ENCODE measurements around the gene RHBDL3.
"Not testable (repeated sequence)": the region's sequence is repeated elsewhere in the genome, so short reads cannot be mapped to it uniquely, and the experiment has no call there.

The RHBDL3 gene

DNA sequence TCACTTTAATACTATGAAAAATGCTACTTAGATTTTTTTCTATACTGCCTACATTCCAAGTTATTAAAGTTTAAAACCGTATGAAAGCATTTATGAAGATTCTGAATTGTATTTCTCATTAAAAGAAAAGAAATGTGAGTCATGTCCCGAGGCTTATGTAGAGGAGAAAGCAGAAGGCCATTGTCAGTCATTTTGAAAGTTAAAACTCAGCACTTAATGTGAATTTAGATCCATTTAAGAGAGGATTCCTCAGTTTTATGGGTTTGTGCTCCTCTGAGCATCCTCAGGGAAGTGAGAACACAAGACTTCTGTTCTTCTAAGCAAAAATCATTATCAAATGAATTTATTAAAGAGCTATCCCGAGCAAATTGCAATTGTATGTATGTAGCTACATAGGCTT is 64.5 kb downstream of the RHBDL3 start:
- no peak for DNase-seq

GRCh38 chr17:32331243-32332040 is 65.8 kb downstream of the RHBDL3 start:
- no peak for DNase-seq

DNA sequence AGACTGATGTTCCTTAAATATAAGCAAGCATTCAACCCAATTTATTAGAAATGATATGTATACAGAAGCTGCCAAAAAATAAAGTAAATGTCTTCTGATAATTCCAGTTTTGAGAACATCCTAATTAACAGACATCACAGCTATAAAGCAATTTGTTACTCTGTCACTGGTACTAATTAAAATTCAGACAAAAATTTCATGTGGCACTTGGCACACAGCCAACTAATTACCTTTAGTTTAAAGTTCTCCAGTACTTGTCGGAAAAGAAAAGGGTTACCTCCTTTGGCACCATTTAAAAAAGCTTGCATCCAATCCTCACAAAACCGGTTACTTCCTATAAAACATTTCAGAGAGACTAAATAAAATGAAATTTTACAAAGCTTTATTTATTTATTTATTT is 67.6 kb downstream of the RHBDL3 start:
- no peak for DNase-seq

GRCh38 chr17:32335046-32335445 is 69.4 kb downstream of the RHBDL3 start:
- no peak for DNase-seq

- no peak for DNase-seq
These were observed 70.1 kb downstream of the RHBDL3 start for GRCh38 chr17:32335687-32336086.

GRCh38 chr17:32341141-32341856 is 75.7 kb downstream of the RHBDL3 start:
- DNase-seq = no peak

DNA sequence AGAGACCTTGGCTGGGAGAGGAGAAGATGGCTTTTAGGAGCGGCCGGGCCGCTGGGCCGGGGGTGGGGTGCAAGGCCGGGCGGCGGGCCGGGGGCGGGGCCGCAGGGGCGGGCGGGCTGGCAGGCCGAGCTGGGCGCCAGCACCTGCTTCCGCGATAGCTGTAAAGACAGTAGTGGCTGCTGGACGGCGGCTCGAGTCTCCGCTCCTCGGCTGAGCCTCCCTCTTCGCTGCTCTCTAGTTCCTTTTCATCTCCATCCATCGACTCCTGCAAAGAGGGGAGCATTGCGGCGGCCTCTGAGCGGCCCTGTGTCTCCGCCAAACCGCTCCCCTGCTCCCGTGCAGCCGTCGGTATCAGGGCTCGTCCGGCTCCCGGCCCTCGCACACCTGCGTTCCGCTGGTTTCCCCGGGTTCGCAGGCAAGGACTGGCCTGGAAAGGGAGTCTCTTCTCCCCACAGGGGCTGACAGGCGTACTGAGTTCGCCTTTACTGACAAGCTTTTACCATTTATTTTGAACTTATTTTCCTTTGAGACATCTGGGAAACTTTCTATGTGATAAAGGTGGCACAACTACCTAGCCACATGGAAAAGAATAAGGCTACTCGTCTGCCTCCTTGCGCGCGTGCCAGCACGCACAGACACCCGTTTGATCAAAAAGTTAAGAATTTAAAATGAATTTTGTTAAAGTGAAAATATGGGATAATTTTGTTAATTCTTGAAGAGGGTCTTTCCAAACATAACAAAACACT is 76.4 kb downstream of the RHBDL3 start, which contains the start of gene C17orf75:
Gene C17orf75 (minus strand): TSS at position 317 of the 746 bp plus-strand sequence. CDS start 34 bp downstream, at position 283.
- peak; percentile 63 for DNase-seq

- no peak for DNase-seq
These were observed 77.1 kb downstream of the RHBDL3 start for GRCh38 chr17:32342603-32343325.

DNA sequence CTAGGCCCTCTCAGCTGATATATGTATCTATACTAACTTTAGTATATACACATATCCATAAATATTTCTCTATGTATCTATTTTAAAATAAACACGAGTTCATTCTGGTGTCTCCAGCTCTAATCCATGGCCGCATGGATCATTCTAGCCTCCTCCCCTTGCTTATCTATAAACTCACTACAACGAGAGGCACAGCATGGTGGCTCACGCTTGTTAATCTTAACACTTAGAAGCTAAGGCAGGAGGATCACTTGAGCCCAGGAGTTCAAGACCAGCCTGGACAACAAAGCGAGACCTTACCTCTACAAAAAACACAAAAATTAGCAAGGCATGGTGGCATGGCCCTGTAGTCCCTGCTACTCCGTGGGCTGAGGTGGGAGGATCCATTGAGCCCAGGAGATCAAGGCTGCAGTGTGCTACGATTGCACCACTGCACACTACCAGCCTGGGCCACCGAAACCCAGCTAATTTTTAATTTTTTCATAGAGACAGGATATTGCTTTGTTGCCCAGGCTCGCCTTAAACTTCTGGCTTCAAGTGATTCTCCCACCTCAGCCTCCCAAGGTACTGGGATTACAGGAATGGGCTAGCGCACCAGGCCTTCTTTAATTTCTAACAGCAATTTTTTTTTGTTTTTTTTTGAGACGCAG is 80.4 kb downstream of the RHBDL3 start:
- no peak for DNase-seq

- DNase-seq = no peak
These were observed 82.8 kb downstream of the RHBDL3 start for GRCh38 chr17:32348483-32348800.

DNA sequence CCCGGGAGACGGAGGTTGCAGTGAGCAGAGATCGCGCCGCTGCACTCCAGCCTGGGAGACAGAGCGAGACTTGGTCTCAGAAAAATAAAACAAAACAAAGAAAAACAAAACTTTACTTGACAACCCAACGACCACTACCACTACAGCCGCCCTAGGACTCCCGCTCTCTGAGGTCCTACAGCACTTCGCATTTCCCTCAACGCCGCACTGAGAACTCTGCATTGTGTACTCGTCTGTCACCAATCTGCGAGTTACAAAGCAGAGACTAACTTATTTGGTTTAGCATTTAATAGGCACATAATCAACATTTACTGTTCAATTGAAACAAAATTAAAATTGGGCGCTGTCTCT is 83.8 kb downstream of the RHBDL3 start:
- no peak for DNase-seq

DNA sequence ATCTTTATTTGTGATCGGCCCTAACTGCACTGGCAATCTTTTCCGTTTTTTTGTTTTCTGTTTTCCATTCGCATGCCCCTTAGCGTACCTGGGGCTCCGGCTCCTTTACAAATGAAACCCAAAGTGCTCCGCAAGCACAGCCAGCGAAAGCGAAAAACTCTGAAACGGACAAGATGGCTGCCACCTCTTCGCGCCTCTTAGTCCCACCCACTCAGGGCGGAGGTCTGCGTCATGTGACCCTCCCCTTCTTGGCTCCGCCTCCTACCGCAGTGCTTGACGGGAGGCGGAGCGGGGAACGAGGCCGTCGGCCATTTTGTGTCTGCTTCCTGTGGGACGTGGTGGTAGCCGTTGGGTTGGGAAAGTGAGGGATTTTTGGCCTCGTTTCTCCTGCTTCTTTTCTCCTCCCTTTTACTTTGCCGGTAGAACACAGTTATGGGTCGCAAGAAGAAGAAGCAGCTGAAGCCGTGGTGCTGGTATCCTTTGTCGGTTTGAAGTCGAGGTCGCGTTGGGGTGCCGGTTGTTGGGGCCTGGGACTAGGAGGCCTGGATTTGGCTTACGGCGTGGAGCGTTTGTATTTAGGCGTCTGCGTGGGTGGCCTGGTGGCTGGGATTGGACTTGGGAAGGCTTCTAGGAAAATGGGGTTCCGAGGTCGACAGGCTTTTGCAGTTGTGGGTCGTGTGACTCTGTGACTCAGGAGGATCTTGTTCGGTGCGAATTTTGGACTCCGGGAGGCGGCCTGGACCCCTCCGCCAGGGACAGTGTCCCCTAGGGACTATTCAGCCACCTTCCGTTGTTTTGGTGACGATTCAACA is 84.4 kb downstream of the RHBDL3 start, which contains the start of gene ZNF207:
Gene ZNF207 (plus strand): TSS at position 304 of the 812 bp plus-strand sequence. CDS start 129 bp downstream, at position 433.
- DNase-seq = peak; percentile 91

- DNase-seq = no peak
These were observed 85.2 kb downstream of the RHBDL3 start for GRCh38 chr17:32350666-32351418.

- DNase-seq = not testable (repeated sequence)
These were observed 87.1 kb downstream of the RHBDL3 start for GRCh38 chr17:32352734-32353133.

DNA sequence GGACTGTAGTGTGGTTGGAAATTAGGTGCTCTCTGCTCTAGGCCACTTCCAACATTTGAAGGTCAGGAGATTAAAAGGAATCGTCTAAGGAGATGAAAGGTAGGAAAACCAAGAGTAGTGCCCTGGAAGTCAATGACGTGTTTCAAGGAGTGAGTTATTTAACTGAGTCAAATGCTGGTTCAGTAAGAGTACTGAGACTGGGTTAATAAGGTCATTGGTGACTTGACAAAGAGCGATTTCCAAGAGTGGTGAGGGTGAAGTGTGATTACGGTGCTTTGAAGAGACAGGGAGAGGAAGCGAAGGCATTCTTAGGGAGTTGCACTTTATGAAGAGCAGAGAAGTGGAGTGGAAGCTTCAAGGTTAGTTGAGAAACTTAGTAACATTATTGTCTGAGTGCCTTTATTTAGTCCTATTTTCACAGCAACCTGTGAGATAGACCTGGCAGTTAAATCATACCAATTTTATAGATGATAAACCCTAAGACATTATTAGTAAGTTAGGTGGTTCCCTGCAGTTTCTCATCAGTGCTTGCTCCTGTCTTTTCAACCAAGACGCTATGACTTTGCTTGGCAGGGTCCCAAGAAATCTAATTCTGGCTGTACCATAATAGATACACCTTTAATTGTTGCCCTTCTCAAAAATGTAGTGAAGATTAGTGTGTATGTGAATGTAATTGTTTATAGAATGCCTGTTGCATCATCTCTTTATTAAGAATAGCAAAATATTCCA is 90.2 kb downstream of the RHBDL3 start:
- DNase-seq = no peak

GRCh38 chr17:32356378-32356743 is 90.7 kb downstream of the RHBDL3 start:
- no peak for DNase-seq

DNA sequence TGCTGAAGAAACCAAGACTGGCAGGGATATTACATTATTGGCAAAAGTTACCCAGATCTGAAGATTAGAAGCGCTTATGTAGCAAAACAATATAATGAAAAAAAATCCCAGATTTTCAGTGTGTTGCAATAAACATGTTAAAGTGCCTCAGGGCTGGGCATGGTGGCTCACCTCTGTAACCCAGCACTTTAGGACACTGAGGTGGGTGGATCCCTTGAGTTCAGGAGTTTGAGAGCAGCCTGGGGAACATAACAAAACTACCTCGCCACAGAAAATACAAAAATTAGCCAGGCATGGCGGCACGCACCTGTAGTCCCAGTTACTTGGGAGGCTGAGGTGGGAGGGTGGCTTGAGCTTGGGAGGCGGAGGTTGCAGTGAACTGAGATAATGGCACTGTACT is 91.1 kb downstream of the RHBDL3 start:
- no peak for DNase-seq

DNA sequence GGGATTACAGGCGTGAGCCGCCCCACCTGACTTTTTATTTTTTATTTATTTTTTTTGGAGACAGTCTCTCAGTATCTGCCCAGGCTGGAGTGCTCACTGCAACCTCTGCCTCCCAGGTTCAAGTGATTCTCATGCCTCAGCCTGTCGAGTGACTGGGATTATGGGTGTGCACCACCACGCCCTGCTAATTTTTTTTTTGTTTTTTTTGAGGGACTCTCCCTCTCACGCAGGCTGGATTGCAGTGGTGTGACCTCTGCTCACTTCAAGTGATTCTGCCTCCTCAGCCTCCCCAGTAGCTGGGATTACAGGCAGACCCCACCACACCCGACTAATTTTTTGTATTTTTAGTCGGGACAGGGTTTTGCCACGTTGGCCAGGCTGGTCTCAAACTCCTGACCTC is 92.0 kb downstream of the RHBDL3 start:
- no peak for DNase-seq

DNA sequence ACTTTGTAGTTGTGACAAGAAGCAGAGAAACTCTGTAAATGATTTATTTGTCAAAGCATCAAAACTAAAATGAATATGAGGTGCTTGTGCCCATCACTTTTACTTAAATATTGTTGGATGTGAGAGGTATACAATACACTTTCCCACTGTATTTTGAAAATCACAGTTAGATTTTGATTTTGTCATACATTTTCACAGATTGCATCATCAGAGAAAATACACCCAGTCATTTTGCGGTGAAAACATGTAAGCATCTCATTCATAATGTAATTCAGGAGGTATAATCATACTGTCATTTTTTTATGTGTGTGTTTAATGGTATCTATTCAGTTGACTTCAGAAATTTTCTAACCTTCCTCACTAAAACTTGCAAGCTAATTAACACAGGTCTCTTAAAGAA is 95.6 kb downstream of the RHBDL3 start:
- DNase-seq = no peak

DNA sequence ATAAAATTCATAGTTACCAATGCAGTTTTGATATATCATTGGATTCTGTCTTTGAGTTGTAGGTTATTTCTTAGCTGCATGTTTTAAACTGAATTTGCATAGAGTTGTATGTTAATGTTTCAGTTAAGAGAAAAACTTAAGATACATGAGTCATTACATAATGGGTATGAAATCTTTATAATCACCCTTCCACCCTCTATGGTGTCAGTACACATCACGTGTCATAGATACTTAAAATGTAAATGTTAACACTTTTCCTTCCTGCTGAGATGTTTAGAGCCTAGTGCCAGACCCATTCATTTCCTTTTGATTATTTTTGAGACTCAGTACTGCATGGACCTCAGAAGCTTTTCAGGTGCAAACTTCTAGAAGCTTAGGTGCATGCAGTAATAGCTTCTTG is 104.8 kb downstream of the RHBDL3 start:
- DNase-seq = no peak
